GM21515 (cell line): ENCODE data around the gene ITGA11.
"Not testable (repeated sequence)": the region's sequence is repeated elsewhere in the genome, so short reads cannot be mapped to it uniquely, and the experiment has no call there.

Experiments
- ATAC-seq: cut with Tn5 transposase; IDR thresholded peaks from one replicate; pipeline ENCODE4 v1.9.1; 2021; ENCODE audit not compliant: unreplicated experiment

ITGA11 gene

GRCh38 chr15:68411735-68412134 lies 20.2 kb downstream of the ITGA11 start:
- no peak for ATAC-seq

GRCh38 chr15:68411343-68411675 lies 20.7 kb downstream of the ITGA11 start:
- ATAC-seq = no peak

- ATAC-seq = no peak
Observed at GRCh38 chr15:68410466-68411342, 21.3 kb downstream of the ITGA11 start.

- ATAC-seq = no peak
Observed at GRCh38 chr15:68409736-68410370, 22.1 kb downstream of the ITGA11 start.

GRCh38 chr15:68408971-68409370 lies 23.0 kb downstream of the ITGA11 start:
- no peak for ATAC-seq

GRCh38 chr15:68407886-68408881 lies 23.8 kb downstream of the ITGA11 start:
- no peak for ATAC-seq

GRCh38 chr15:68407141-68407885 lies 24.6 kb downstream of the ITGA11 start:
- no peak for ATAC-seq

- no peak for ATAC-seq
Observed at GRCh38 chr15:68405378-68406250, 26.3 kb downstream of the ITGA11 start.

GRCh38 chr15:68404056-68404798 lies 27.7 kb downstream of the ITGA11 start:
- no peak for ATAC-seq

GRCh38 chr15:68403161-68403941 lies 28.6 kb downstream of the ITGA11 start:
- no peak for ATAC-seq

- ATAC-seq = no peak
Observed at GRCh38 chr15:68402432-68403160, 29.4 kb downstream of the ITGA11 start.

- ATAC-seq = no peak
Observed at GRCh38 chr15:68401496-68402431, 30.2 kb downstream of the ITGA11 start.

- no peak for ATAC-seq
Observed at GRCh38 chr15:68400066-68400456, 31.9 kb downstream of the ITGA11 start.

GRCh38 chr15:68399096-68400065 lies 32.6 kb downstream of the ITGA11 start:
- ATAC-seq = no peak

- not testable (repeated sequence) for ATAC-seq
Observed at GRCh38 chr15:68397999-68398398, 34.0 kb downstream of the ITGA11 start.
